ENCODE results near the gene CCDC28B.

Gene CCDC28B

DNA sequence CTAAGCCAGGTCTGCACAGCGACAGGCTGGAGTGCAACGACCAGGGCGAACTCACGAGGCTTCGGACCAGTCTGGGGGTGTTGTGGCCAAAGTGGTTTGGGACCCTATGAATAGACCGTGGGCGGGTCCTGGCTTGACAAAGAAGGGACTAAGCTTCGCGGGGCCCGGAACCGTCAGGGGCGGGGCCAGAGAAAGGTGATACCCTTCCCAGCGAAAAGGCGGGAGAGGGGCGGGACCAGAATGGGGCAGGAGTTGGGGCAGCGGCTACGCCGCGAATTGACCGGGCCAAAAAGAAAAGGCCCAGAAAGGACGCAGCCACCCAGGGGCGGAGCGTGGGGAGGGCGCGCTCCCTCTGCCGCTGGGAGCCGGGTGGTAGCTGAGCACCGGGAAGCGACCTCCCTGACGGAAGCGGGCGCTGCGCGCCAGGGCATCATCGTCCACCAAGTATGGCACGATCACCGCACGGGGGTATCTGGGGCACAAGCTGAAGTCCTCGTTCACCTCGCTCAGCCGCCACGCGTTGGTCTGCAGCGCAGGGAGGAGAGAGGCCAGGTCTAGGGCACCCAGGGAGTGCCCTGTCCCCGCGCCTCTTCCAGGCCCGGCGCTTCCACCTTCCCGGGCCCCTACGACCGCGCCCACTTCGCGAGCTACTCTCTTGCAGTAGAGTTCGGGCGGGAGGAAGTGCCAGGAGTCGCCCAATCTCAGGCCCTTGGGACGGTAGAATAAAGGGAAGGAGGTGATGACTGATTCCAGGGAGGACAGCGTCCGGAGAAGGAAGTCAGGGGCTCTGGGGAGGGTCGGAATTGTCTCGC is 40.0 kb downstream of the CCDC28B start:
- TF ChIP-seq, protein P1, sequence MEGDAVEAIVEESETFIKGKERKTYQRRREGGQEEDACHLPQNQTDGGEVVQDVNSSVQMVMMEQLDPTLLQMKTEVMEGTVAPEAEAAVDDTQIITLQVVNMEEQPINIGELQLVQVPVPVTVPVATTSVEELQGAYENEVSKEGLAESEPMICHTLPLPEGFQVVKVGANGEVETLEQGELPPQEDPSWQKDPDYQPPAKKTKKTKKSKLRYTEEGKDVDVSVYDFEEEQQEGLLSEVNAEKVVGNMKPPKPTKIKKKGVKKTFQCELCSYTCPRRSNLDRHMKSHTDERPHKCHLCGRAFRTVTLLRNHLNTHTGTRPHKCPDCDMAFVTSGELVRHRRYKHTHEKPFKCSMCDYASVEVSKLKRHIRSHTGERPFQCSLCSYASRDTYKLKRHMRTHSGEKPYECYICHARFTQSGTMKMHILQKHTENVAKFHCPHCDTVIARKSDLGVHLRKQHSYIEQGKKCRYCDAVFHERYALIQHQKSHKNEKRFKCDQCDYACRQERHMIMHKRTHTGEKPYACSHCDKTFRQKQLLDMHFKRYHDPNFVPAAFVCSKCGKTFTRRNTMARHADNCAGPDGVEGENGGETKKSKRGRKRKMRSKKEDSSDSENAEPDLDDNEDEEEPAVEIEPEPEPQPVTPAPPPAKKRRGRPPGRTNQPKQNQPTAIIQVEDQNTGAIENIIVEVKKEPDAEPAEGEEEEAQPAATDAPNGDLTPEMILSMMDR (IDR thresholded peaks at IDR 0.05; ENCODE audit: low read depth, low read length) = peak; percentile 26
- in situ Hi-C loops (cut with HindIII; ENCODE audit: low sequenced_read_pairs) = no loop called here
- peak; percentile 33 for DNase-seq (ENCODE audit: low read depth, low spot score)
- peak overlapping the region; percentile 54 for H3K4me3 ChIP-seq (ENCODE audit: low read depth, low read length)

DNA sequence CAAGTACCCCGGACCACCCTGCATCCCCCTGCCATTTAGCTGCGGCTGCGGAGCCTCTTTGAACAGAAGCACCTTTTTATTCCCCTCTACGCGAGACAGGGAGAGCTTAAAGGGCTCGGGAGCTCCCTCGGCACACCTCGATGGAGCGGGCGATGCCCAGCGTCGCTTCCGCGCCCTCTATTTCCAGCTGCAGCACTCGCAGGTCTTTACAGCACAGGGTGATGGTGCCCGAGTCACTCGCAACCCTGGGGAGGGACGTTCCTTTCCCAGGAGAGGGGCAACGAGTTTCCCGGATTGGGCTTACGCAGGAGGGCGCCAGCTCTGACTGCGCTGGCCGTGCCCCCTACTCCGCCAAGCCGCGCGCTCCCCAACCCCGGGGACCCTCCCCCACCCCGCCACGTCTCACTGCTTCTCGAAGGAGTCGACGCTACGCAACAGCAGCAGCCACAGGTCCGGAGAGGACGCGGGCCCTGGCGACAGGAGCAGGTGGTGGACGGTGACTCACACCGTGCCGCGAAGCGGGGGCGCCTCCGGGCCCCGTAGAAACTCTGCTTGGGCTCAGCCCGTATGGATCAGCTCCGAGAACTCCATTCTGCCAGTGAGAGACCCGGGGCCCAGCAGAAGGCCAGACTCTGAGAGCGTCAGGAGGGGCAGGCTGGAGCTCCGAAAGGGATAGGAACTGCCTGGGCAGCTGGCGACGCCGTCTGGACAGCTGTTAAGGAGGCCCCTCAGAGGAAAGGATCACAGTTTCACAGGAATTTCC is 40.8 kb downstream of the CCDC28B start:
- TF ChIP-seq, protein P1 (IDR thresholded peaks at IDR 0.05; ENCODE audit: low read depth, low read length) = no peak
- in situ Hi-C loops (cut with HindIII; ENCODE audit: low sequenced_read_pairs) = no loop called here
- peak; percentile 50 for DNase-seq (ENCODE audit: low read depth, low spot score)
- peak overlapping the region; percentile 54 for H3K4me3 ChIP-seq (ENCODE audit: low read depth, low read length)

DNA sequence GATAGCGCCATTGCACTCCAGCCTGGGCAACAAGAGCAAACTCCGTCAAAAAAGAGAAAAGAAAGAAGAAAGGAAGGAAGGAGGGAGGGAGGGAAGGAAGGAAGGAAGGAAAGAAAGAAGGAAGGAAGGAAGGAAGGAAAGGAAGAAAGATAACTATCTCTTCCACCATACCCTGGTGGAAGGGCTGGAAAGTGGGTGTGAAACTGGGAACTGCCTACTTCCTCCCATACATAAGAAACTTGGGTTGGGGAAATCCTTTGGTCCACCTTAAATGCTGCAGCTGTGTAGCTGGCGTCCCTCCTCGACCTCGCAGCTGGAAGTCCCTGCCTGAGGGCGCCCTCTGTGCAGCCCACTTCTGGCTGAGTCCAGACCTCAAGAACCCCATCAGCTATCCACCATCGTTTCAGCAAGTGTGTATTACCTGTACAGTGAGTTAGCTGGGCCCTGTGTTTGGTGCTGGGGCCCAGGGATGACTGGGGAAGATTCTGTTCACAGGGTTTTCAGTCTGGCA is 42.0 kb downstream of the CCDC28B start:
- no peak for DNase-seq (ENCODE audit: low read depth, low spot score)
- no peak overlapping the region for H3K4me3 ChIP-seq (ENCODE audit: low read depth, low read length)
- TF ChIP-seq, protein P1 (IDR thresholded peaks at IDR 0.05; ENCODE audit: low read depth, low read length) = no peak
- in situ Hi-C loops (cut with HindIII; ENCODE audit: low sequenced_read_pairs) = no loop called here

DNA sequence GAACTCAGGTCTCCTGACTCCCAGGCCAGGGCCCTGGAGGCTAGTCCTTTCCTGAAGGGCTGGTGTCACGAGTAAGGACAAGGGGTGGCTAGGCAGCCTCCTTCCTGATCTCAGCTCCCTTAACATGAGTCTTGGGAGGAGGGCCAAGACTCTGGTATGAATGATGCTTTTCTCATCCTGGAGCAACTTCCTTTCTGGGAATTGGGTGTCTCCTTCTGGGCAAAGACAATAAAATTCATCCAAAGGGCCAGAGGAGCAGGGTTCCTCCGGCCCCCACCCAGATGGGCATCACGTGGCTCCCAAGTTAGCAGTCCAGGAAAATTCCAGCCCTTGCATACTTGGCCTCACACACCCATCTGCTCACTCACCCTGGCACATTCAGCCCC is 46.5 kb downstream of the CCDC28B start, which contains the start of gene FAM167B:
Gene FAM167B (plus strand): TSS at position 335 of the 386 bp plus-strand sequence. CDS start 200 bp downstream, outside the sequence.
- in situ Hi-C loops (cut with HindIII; ENCODE audit: low sequenced_read_pairs) = no loop called here
- DNase-seq (ENCODE audit: low read depth, low spot score) = no peak

DNA sequence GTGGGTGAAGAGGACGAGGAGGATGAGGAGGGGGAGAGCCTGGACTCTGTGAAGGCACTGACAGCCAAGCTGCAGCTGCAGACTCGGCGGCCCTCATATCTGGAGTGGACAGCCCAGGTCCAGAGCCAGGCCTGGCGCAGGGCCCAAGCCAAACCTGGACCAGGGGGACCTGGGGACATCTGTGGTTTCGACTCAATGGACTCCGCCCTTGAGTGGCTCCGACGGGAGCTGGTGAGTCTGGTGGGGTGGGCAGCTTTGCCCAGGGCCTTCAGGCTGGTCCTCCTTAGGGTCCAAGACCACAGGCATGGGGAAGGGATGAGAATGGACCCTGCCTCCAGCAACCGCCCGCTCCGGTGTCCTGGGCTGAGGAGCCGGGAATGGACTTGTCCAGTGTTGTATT is 47.1 kb downstream of the CCDC28B start:
- in situ Hi-C loops (cut with HindIII; ENCODE audit: low sequenced_read_pairs) = no loop called here

More for the DNA sequence above, 46.5 kb downstream of the CCDC28B start, which contains the start of gene FAM167B:
- H3K4me3 ChIP-seq (ENCODE audit: low read depth, low read length) = no peak within 1 kb of the TSS
- TF ChIP-seq, protein P1 (IDR thresholded peaks at IDR 0.05; ENCODE audit: low read depth, low read length) = no peak

More for the DNA sequence above, 47.1 kb downstream of the CCDC28B start:
- TF ChIP-seq, protein P1 (IDR thresholded peaks at IDR 0.05; ENCODE audit: low read depth, low read length) = no peak
- no peak overlapping the region for H3K4me3 ChIP-seq (ENCODE audit: low read depth, low read length)
- DNase-seq (ENCODE audit: low read depth, low spot score) = no peak

Measured in astrocyte of the spinal cord (primary cell).